ENCODE results near the gene ANAPC2.

The ANAPC2 gene

GRCh38 chr9:137195525-137196220 lies 7.3 kb upstream of the ANAPC2 start:
- Histone ChIP-seq H2AK5ac (ENCODE audit: low read length, severe bottlenecking) (no peak overlapping the region), H3K36me3 (ENCODE audit: control insufficient read depth in 1 of 2, insufficient read depth in 2 of 2, low read depth in 1 of 2, low read length in 2 of 2) (peaks cover 17 to 43% of the 10 kb centered on the region in 2 experiments), H2BK15ac (ENCODE audit: low read depth, poor library complexity, severe bottlenecking) (no peak overlapping the region), H2BK5ac (ENCODE audit: low read depth, low read length, poor library complexity, severe bottlenecking) (no peak overlapping the region), H3K9me3 (ENCODE audit: control insufficient read depth, low read length) (no peaks in the 10 kb centered on the region), H2BK12ac (ENCODE audit: low read length in 2 of 2) (no peak overlapping the region), H3K4me2 (ENCODE audit: low read length, poor library complexity, severe bottlenecking) (no peak overlapping the region), H4K8ac (ENCODE audit: low read length) (no peak overlapping the region), H3K79me1 (replicated peaks; ENCODE audit: low read length, poor library complexity, severe bottlenecking) (peaks cover 50% of the 10 kb centered on the region), H3K18ac (ENCODE audit: low read depth in 1 of 2, low read length in 2 of 2) (no peak overlapping the region), H3K4me1 (ENCODE audit: control insufficient read depth, insufficient read depth, low read depth, low read length) (peaks cover 69% of the 10 kb centered on the region), H3K23ac (ENCODE audit: low read length in 2 of 2) (no peak overlapping the region), H4K91ac (ENCODE audit: low read length) (peak overlapping the region; percentile 3), H2BK120ac (ENCODE audit: low read depth, low read length) (no peak overlapping the region), H3K4me3 (ENCODE audit: insufficient read depth in 1 of 2, low read depth in 1 of 2, low read length in 2 of 2) (no peak overlapping the region), H2AFZ (ENCODE audit: low read depth, low read length) (no peak overlapping the region), H3K14ac (ENCODE audit: low read length in 2 of 2) (no peak overlapping the region), H3K27ac (ENCODE audit: low read length, poor library complexity, severe bottlenecking) (no peak overlapping the region), H3K4ac (ENCODE audit: low read depth in 1 of 2, low read length in 2 of 2) (no peak overlapping the region), H3K27me3 (ENCODE audit: control insufficient read depth in 1 of 2, insufficient read depth in 1 of 2, low read length in 2 of 2) (no peaks in the 10 kb centered on the region), H3K9ac (ENCODE audit: low read length) (no peak overlapping the region)
- DNase-seq = no peak
- WGBS = 95% methylated on average over 20 of the region's 21 CpGs

DNA sequence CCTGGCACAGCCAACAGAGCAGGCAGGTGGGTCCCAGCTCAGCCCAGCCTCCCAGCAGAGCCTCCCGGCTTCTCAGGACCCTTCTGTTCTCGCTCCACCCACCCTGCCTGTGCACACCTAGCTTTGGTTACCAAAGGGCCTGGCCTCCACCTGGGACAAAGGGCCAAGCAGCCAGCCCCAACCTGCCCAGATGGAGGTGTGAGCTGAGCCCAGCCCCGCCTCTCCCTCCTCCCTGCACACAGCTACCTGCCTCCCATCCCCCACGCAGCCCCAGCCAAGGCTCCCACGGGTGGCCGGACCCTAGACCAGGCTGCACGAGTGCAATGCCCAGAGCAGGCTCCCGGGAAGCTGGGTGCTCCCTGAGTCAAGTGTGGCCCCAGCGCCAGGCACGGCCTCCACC lies 6.5 kb upstream of the ANAPC2 start:
- no peak overlapping the region for H3K27ac ChIP-seq (ENCODE audit: low read length, poor library complexity, severe bottlenecking)
- no peak overlapping the region for H3K18ac ChIP-seq (ENCODE audit: low read depth in 1 of 2, low read length in 2 of 2)
- no peak overlapping the region for H3K9ac ChIP-seq (ENCODE audit: low read length)
- DNase-seq = no peak
- peaks cover 25 to 51% of the 10 kb centered on the region in 2 experiments for H3K36me3 ChIP-seq (ENCODE audit: control insufficient read depth in 1 of 2, insufficient read depth in 2 of 2, low read depth in 1 of 2, low read length in 2 of 2)
- H2BK5ac ChIP-seq (ENCODE audit: low read depth, low read length, poor library complexity, severe bottlenecking) = no peak overlapping the region
- H2AK5ac ChIP-seq (ENCODE audit: low read length, severe bottlenecking) = no peak overlapping the region
- H2BK12ac ChIP-seq (ENCODE audit: low read length in 2 of 2) = peak overlapping the region in 1 of 2 experiments; percentile 20
- no peaks in the 10 kb centered on the region for H3K27me3 ChIP-seq (ENCODE audit: control insufficient read depth in 1 of 2, insufficient read depth in 1 of 2, low read length in 2 of 2)
- H3K79me1 ChIP-seq (replicated peaks; ENCODE audit: low read length, poor library complexity, severe bottlenecking) = peaks cover 52% of the 10 kb centered on the region
- WGBS = 80% methylated on average over 10 of the region's 10 CpGs
- H4K8ac ChIP-seq (ENCODE audit: low read length) = no peak overlapping the region
- no peak overlapping the region for H2BK15ac ChIP-seq (ENCODE audit: low read depth, poor library complexity, severe bottlenecking)
- peak overlapping the region; percentile 41 for H4K91ac ChIP-seq (ENCODE audit: low read length)
- no peak overlapping the region for H3K4me2 ChIP-seq (ENCODE audit: low read length, poor library complexity, severe bottlenecking)
- H3K4ac ChIP-seq (ENCODE audit: low read depth in 1 of 2, low read length in 2 of 2) = no peak overlapping the region
- H2AFZ ChIP-seq (ENCODE audit: low read depth, low read length) = no peak overlapping the region
- no peak overlapping the region for H2BK120ac ChIP-seq (ENCODE audit: low read depth, low read length)
- no peak overlapping the region for H3K14ac ChIP-seq (ENCODE audit: low read length in 2 of 2)
- H3K4me1 ChIP-seq (ENCODE audit: control insufficient read depth, insufficient read depth, low read depth, low read length) = peaks cover 75% of the 10 kb centered on the region
- no peaks in the 10 kb centered on the region for H3K9me3 ChIP-seq (ENCODE audit: control insufficient read depth, low read length)
- H3K4me3 ChIP-seq (ENCODE audit: insufficient read depth in 1 of 2, low read depth in 1 of 2, low read length in 2 of 2) = no peak overlapping the region
- H3K23ac ChIP-seq (ENCODE audit: low read length in 2 of 2) = no peak overlapping the region

- Histone ChIP-seq H2BK12ac (ENCODE audit: low read length in 2 of 2) (no peak overlapping the region), H3K36me3 (ENCODE audit: control insufficient read depth in 1 of 2, insufficient read depth in 2 of 2, low read depth in 1 of 2, low read length in 2 of 2) (peaks cover 30 to 56% of the 10 kb centered on the region in 2 experiments), H3K9ac (ENCODE audit: low read length) (no peak overlapping the region), H2BK120ac (ENCODE audit: low read depth, low read length) (no peak overlapping the region), H3K4me1 (ENCODE audit: control insufficient read depth, insufficient read depth, low read depth, low read length) (peaks cover 76% of the 10 kb centered on the region), H3K79me1 (replicated peaks; ENCODE audit: low read length, poor library complexity, severe bottlenecking) (peaks cover 52% of the 10 kb centered on the region), H3K14ac (ENCODE audit: low read length in 2 of 2) (no peak overlapping the region), H4K91ac (ENCODE audit: low read length) (peak overlapping the region; percentile 41), H3K27me3 (ENCODE audit: control insufficient read depth in 1 of 2, insufficient read depth in 1 of 2, low read length in 2 of 2) (no peaks in the 10 kb centered on the region), H2BK5ac (ENCODE audit: low read depth, low read length, poor library complexity, severe bottlenecking) (no peak overlapping the region), H3K4me3 (ENCODE audit: insufficient read depth in 1 of 2, low read depth in 1 of 2, low read length in 2 of 2) (no peak overlapping the region), H3K9me3 (ENCODE audit: control insufficient read depth, low read length) (no peaks in the 10 kb centered on the region), H2BK15ac (ENCODE audit: low read depth, poor library complexity, severe bottlenecking) (no peak overlapping the region), H2AFZ (ENCODE audit: low read depth, low read length) (no peak overlapping the region), H3K4ac (ENCODE audit: low read depth in 1 of 2, low read length in 2 of 2) (no peak overlapping the region), H3K27ac (ENCODE audit: low read length, poor library complexity, severe bottlenecking) (no peak overlapping the region), H3K18ac (ENCODE audit: low read depth in 1 of 2, low read length in 2 of 2) (no peak overlapping the region), H3K4me2 (ENCODE audit: low read length, poor library complexity, severe bottlenecking) (peak overlapping the region; percentile 37), H3K23ac (ENCODE audit: low read length in 2 of 2) (no peak overlapping the region), H4K8ac (ENCODE audit: low read length) (no peak overlapping the region), H2AK5ac (ENCODE audit: low read length, severe bottlenecking) (no peak overlapping the region)
- no peak for DNase-seq
- WGBS = 83% methylated on average over 16 of the region's 16 CpGs
Observed at GRCh38 chr9:137194388-137194787, 6.0 kb upstream of the ANAPC2 start.

DNA sequence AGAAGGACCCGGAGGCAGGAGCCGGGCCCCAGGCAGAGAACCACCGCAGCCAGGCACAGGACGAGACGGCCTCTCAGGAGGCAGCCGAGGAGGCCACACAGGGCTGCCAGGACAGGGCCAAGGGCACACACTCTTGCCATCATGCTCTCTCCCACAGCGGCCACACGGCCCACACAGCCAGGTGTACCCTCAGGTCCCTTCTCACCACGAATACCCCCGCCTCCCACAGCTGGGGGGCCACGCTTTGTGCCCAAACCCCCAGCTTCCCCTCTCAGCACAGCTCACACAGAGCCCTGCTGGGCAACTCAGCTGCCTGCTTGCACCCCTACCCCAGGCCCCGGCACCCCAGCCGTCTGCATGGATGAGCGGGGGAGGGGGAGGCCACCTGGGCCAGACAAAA lies 5.4 kb upstream of the ANAPC2 start:
- Histone ChIP-seq H4K8ac (ENCODE audit: low read length) (no peak overlapping the region), H3K23ac (ENCODE audit: low read length in 2 of 2) (no peak overlapping the region), H2BK120ac (ENCODE audit: low read depth, low read length) (no peak overlapping the region), H3K14ac (ENCODE audit: low read length in 2 of 2) (no peak overlapping the region), H3K79me1 (replicated peaks; ENCODE audit: low read length, poor library complexity, severe bottlenecking) (peaks cover 52% of the 10 kb centered on the region), H2BK5ac (ENCODE audit: low read depth, low read length, poor library complexity, severe bottlenecking) (no peak overlapping the region), H2AFZ (ENCODE audit: low read depth, low read length) (no peak overlapping the region), H2AK5ac (ENCODE audit: low read length, severe bottlenecking) (no peak overlapping the region), H3K9ac (ENCODE audit: low read length) (no peak overlapping the region), H3K4me2 (ENCODE audit: low read length, poor library complexity, severe bottlenecking) (no peak overlapping the region), H3K4me1 (ENCODE audit: control insufficient read depth, insufficient read depth, low read depth, low read length) (peaks cover 71% of the 10 kb centered on the region), H3K36me3 (ENCODE audit: control insufficient read depth in 1 of 2, insufficient read depth in 2 of 2, low read depth in 1 of 2, low read length in 2 of 2) (peaks cover 30 to 54% of the 10 kb centered on the region in 2 experiments), H3K9me3 (ENCODE audit: control insufficient read depth, low read length) (no peaks in the 10 kb centered on the region), H4K91ac (ENCODE audit: low read length) (peak overlapping the region; percentile 11), H2BK12ac (ENCODE audit: low read length in 2 of 2) (no peak overlapping the region), H3K27me3 (ENCODE audit: control insufficient read depth in 1 of 2, insufficient read depth in 1 of 2, low read length in 2 of 2) (no peaks in the 10 kb centered on the region), H2BK15ac (ENCODE audit: low read depth, poor library complexity, severe bottlenecking) (no peak overlapping the region), H3K4ac (ENCODE audit: low read depth in 1 of 2, low read length in 2 of 2) (no peak overlapping the region), H3K4me3 (ENCODE audit: insufficient read depth in 1 of 2, low read depth in 1 of 2, low read length in 2 of 2) (no peak overlapping the region), H3K18ac (ENCODE audit: low read depth in 1 of 2, low read length in 2 of 2) (no peak overlapping the region), H3K27ac (ENCODE audit: low read length, poor library complexity, severe bottlenecking) (no peak overlapping the region)
- DNase-seq = no peak
- 93% methylated on average over 14 of the region's 14 CpGs for WGBS
